ENCODE data around the gene SUMO3.

DNA sequence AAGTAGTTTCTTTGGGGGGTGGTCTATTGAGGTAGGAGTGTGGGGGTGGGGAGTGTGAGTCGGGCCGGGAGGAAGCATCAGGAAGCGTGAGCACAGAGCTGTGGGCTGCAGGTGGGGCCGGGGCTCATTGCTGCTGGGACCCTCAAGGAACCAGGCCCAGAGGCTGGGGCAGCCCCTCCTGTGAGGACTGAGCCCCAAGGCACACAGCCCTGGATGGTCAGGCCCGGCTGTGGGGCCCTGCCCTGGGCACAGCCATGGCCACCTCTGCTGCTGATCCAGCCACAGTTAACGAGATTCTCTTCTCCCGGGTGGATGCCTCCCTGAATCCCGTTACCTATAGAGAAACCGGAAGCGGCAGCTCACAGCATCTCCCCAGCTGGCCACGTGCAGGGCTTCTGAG lies 22.9 kb upstream of the SUMO3 start:
- no peak for TF ChIP-seq POLR2A (IDR thresholded peaks at IDR 0.05)
- TF ChIP-seq, protein P1, sequence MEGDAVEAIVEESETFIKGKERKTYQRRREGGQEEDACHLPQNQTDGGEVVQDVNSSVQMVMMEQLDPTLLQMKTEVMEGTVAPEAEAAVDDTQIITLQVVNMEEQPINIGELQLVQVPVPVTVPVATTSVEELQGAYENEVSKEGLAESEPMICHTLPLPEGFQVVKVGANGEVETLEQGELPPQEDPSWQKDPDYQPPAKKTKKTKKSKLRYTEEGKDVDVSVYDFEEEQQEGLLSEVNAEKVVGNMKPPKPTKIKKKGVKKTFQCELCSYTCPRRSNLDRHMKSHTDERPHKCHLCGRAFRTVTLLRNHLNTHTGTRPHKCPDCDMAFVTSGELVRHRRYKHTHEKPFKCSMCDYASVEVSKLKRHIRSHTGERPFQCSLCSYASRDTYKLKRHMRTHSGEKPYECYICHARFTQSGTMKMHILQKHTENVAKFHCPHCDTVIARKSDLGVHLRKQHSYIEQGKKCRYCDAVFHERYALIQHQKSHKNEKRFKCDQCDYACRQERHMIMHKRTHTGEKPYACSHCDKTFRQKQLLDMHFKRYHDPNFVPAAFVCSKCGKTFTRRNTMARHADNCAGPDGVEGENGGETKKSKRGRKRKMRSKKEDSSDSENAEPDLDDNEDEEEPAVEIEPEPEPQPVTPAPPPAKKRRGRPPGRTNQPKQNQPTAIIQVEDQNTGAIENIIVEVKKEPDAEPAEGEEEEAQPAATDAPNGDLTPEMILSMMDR (IDR thresholded peaks at IDR 0.05) = no peak

Data from suprapubic skin (tissue), 3 donors.